Erythroblast (primary cell): Measurements from ENCODE around the gene QRICH2.

Experiments used
- GATA1 ChIP-seq: IDR thresholded peaks from 2 replicates; pipeline ENCODE4 v1.6.1; 2011; ENCODE audit warnings: low read depth, mild to moderate bottlenecking, control low read depth, low read length, moderate library complexity
- POLR2A ChIP-seq: IDR thresholded peaks from 2 replicates; pipeline ENCODE4 v1.6.1; 2011; ENCODE audit warnings: mild to moderate bottlenecking, low read length

- no peak for TF ChIP-seq POLR2A
- TF ChIP-seq GATA1: no peak
These were observed 38.8 kb downstream of the QRICH2 start for GRCh38 chr17:76268991-76269981.
